ENCODE data around the gene CHST8. TPM values are rescaled to one million over a fixed set of nuclear protein-coding genes. Genes with fewer than 3 reads are reported as not detected.

Gene CHST8
- total and polyA plus RNA-seq, 12 donors: 0.13 to 0.50 (median 0.22) TPM; not detected in 3

DNA sequence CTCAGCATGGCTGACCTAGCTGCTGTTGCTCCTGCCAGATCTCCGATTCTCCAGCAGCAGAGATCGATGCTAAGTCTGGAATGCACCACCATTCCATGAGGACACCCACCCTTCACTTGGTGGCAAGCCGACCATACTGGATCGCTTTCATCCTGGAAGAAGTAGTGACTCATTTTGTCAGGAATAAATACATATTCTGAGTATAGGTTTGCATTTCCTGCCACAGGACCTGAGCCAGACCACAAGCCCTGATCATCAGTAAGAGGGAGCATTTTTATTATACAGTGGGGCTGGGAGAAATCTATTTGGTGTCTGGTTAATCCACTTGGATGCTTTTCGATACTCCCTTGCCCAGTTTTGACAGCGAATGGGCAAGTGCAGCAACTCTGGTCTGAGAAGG is 164.0 kb downstream of the CHST8 start:
- no peak for ATAC-seq
- WGBS, 2 donors: 74 to 81% methylated on average over 6 of the region's 6 CpGs
- peaks cover 0 to 3% (median 0%) of the 10 kb centered on the region in 9 donors for H3K4me1 ChIP-seq
- H3K4me3 ChIP-seq: no peak overlapping the region
- no peak for TF ChIP-seq CTCF (IDR thresholded peaks at IDR 0.05)
- intact Hi-C loops (cut with DNase I): loop anchor here in 2 of 10 donors (5.0 to 10.0 kb wide), 2 partner anchors 287 to 359 kb away; no protein-coding TSS in a partner anchor
- no peaks in the 10 kb centered on the region for H3K36me3 ChIP-seq
- no peak overlapping the region for H3K27ac ChIP-seq
- no peaks in the 10 kb centered on the region for H3K9me3 ChIP-seq
- H3K27me3 ChIP-seq: peaks cover 0 to 32% (median 14%) of the 10 kb centered on the region in 7 donors
- no peak for DNase-seq

- 51% methylated on average over 4 of the region's 4 CpGs for WGBS, 2 donors
- H3K4me3 ChIP-seq: no peak overlapping the region
- ATAC-seq: no peak
- no peak for DNase-seq
- TF ChIP-seq CTCF (IDR thresholded peaks at IDR 0.05): no peak
- H3K27me3 ChIP-seq: peaks cover 0 to 26% (median 9%) of the 10 kb centered on the region in 7 donors
- H3K27ac ChIP-seq: no peak overlapping the region
- H3K9me3 ChIP-seq: no peaks in the 10 kb centered on the region
- H3K36me3 ChIP-seq: no peaks in the 10 kb centered on the region
- peaks cover 0 to under 1% (median 0%) of the 10 kb centered on the region in 9 donors for H3K4me1 ChIP-seq
- intact Hi-C loops (cut with DNase I): loop anchor here in 2 of 10 donors (5.0 to 10.0 kb wide), 2 partner anchors 284 to 356 kb away; no protein-coding TSS in a partner anchor
Observed at GRCh38 chr19:33788676-33789075, 166.9 kb downstream of the CHST8 start.

DNA sequence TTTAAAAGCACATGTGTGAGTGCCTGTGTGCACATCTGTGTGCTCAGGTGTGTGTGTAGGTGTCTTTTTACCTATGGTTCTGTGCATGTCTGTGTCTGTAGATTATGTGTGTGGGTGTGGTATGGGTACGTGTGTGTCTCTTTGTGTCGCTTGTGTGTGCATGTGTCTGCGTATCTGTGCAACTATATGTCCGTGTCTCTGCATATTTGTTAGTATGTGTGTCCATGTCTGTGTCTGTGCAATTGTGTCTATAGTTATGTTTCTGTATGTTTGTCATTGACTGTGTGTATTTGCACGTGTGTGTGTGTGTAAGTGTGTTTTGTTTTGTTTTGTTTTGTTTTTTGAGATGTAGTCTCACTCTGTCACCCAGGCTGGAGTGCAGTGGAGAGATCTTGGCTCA is 167.6 kb downstream of the CHST8 start:
- no peak overlapping the region for H3K27ac ChIP-seq
- peaks cover 0 to 7% (median 3%) of the 10 kb centered on the region in 9 donors for H3K4me1 ChIP-seq
- peaks cover 0 to 26% (median 11%) of the 10 kb centered on the region in 7 donors for H3K27me3 ChIP-seq
- no peaks in the 10 kb centered on the region for H3K36me3 ChIP-seq
- DNase-seq: no peak
- intact Hi-C loops (cut with DNase I): loop anchor here in 2 of 10 donors (5.0 to 10.0 kb wide), 2 partner anchors 283 to 355 kb away; no protein-coding TSS in a partner anchor
- no peak for ATAC-seq
- H3K4me3 ChIP-seq: no peak overlapping the region
- H3K9me3 ChIP-seq: no peaks in the 10 kb centered on the region
- TF ChIP-seq CTCF (IDR thresholded peaks at IDR 0.05): no peak
- WGBS, 2 donors: 86 to 90% methylated on average over 5 of the region's 5 CpGs

DNA sequence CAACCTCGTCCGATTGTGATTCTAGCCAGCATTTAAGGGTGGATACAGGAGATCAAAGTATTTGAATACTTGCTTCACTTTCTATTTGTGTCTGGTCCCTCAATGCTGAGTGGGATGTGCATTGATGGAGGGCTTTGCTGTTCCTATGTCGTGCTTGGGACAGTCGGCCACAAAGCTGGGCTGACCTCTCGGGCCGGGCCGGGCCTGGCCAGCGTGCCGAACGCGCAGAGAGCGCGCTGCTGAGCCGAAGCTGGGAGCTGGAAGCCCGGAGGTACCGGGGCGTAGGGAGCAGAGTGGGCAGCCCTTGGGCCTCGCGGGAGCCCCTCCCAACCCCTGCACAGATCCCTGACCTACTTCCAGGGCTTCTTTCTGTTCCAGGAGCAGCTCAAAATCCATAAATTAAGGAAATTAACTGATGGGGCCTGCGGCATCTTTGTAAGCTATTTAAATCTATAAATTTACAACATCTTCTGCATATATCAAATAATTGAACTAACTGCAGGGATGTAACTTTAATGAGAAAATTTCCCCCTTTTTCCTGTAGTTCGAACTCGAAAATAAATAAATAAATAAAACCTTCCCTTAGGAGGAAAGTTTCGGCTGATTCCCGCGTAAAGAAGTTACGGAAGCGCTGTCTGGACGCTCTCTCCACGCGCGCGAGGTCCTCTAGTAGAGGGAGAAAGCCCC is 173.1 kb downstream of the CHST8 start:
- Histone ChIP-seq H3K36me3 (peaks cover 0 to 5% (median 0%) of the 10 kb centered on the region in 9 donors), H3K27me3 (peaks cover 0 to 28% (median 14%) of the 10 kb centered on the region in 7 donors), H3K4me3 (peak overlapping the region; percentile 80 to 93 (median 84))

More for the DNA sequence above, 173.1 kb downstream of the CHST8 start:
- Histone ChIP-seq H3K4me1 (peaks cover 0 to 34% (median 15%) of the 10 kb centered on the region in 9 donors), H3K9me3 (no peaks in the 10 kb centered on the region), H3K27ac (peak overlapping the region; percentile 90 to 100 (median 98))
- no peak for TF ChIP-seq CTCF (IDR thresholded peaks at IDR 0.05)
- intact Hi-C loops (cut with DNase I): loop anchor here in 6 of 10 donors (1.0 to 10.0 kb wide), 9 partner anchors 26 to 204 kb away; no protein-coding TSS in a partner anchor
- peak in 2 of 8 donors; percentile 2 to 29 for ATAC-seq
- peak in 1 of 2 donors; percentile 54 for DNase-seq
- WGBS, 2 donors: 15% methylated on average over 32 of the region's 32 CpGs

Data from heart right ventricle (tissue), 16 donors.